AG09309 (cell line): ENCODE data around the gene EIF5AL1.

Source experiments
- DNase-seq: peaks from one replicate; pipeline ENCODE4 v3.0.0-alpha.2; 2010; ENCODE audit warnings: low read depth
- H3K4me3 ChIP-seq: 2 replicates; pipeline ENCODE4 v1.5.1; 2011; ENCODE audit warnings: mild to moderate bottlenecking, low read depth, low read length, moderate library complexity; ENCODE audit not compliant: control insufficient read depth
- CTCF ChIP-seq: IDR thresholded peaks from 2 replicates; pipeline ENCODE4 v1.5.1; 2011; ENCODE audit warnings: mild to moderate bottlenecking, low read depth, low read length, inconsistent platforms; ENCODE audit not compliant: insufficient read depth, control insufficient read depth; ENCODE audit errors: missing control alignments

EIF5AL1 gene

DNA sequence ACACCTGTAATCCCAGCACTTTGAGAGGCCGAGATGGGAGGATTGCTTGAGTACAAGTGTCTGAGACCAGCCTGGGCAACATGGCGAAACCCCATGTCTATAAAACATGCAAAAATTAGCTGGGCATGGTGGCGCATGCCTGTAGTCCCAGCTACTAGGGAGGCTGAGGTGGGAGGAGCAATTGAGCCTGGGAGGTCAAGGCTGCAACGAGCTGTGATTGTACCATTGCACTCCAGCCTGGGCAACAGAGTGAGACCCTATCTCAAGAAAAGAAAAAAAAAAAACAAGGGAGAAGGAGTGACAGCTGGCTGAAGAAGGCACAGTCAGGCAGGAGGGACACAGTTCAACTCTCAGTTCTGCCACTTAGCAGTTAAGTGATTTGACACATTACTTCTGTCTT is 40.6 kb upstream of the EIF5AL1 start:
- H3K4me3 ChIP-seq, result no peak overlapping the region
- DNase-seq, result no peak
- TF ChIP-seq CTCF, result no peak

DNA sequence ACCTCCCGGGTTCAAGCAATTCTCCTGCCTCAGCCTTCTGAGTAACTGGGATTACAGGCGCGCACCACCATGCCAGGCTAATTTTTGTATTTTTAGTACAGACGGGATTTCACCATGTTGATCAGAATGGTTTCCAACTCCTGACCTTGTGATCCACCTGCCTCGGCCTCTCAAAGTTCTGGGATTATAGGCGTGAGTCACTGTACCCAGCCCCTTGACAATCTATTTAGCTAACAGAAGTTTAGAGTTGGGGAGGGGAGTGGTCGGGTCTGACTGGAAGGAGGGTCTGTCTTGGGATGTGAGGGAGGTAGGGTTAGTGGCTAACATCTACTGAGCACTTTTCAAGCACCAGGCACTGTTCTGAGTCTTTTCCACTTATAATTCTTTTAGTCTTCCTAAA is 39.9 kb upstream of the EIF5AL1 start:
- no peak for DNase-seq
- no peak for TF ChIP-seq CTCF
- H3K4me3 ChIP-seq, result no peak overlapping the region

DNA sequence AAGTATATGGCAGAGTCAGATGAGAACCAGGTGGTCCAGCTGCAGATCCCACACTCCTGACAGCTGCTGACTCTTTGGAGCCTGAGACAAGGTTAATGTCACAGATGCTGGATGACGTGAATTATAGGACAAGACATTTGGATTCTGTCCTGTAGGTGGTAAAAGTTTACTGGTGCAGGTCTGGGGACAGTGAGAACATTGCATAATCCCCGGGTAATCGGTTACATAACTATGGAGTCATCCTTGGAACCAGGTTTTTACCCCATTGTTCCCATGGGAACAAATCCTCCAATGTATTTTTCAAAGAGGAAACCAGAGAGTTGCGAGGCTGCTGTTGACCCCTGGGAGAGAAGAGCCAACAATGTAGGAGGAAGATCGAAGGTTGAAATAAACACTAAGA is 39.4 kb upstream of the EIF5AL1 start:
- TF ChIP-seq CTCF, result no peak

GRCh38 chr10:79473496-79474095 is 38.7 kb upstream of the EIF5AL1 start:
- no peak for DNase-seq
- TF ChIP-seq CTCF, result no peak
- H3K4me3 ChIP-seq, result no peak overlapping the region

More for the DNA sequence above, 39.4 kb upstream of the EIF5AL1 start:
- DNase-seq, result no peak
- no peak overlapping the region for H3K4me3 ChIP-seq

- no peak overlapping the region for H3K4me3 ChIP-seq
- DNase-seq, result no peak
- TF ChIP-seq CTCF, result no peak
Observed at GRCh38 chr10:79475119-79475653, 37.1 kb upstream of the EIF5AL1 start.

DNA sequence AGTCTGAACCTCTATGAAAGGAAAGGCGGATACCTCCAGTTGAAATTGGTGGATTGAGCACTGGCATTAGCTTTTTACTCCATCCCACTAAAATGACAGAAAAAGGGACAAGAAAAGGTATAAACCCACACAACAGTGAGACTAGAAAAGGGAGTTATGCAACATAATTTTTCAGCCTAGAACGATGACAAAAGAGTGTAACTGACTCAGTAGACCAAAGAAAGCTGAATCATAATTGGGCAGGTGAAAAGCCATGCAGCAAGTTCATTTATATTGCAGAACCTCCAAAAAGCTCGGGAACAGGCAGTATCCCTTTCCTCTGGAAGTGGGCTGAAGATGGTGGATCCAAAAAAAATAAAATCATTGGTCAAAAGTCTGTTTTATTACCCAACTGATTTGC is 36.5 kb upstream of the EIF5AL1 start:
- H3K4me3 ChIP-seq, result no peak overlapping the region
- TF ChIP-seq CTCF, result no peak
- DNase-seq, result no peak
